ENCODE data around the gene TACC3.

Gene TACC3

DNA sequence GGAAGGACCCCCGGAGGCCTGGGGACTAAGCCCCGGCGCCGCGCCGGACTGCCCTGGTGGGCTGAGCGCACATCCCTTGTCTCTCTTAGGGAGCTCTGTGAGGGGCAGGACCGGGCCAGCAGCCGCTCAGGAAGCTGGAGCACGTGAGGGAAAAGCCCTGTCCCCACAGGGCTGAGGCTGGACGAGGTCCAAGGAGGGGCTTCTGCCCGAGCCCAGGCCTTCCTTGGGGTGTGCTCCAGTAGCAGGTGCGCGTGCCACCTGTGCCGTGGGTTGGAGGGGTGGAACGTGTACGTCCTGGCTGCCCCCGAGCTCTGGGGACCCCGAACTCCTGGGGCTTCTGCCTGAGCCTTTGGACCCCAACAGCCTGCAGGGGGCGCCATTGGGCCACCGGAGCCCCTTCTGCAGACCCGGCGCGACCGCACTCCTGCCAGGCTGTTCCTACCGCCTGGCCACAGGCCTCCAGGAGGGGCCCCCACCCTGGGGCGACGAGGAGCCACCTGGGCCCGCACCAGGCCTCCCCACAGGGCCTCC lies 27.2 kb downstream of the TACC3 start:
- DNase-seq: peak; percentile 95

DNA sequence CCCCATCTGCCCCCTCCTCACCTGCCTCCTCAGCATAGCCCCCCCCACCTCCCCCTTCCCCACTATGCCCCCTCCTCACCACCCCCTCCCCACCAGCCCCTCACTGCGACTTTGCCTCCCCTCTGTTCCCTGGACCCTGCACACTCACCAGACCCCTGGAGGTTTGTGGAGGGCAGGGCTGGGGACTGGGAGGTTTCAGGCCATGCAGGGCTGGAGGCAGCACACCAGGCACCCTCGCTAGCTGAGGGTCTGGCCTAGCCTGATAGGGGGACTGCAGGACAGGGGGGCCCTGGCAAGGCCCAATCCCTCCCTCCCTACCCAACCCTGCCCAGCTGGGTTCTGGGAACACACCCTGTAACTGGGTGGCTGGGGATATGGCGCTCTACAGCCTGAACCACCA lies 28.0 kb downstream of the TACC3 start:
- peak; percentile 67 for DNase-seq

DNA sequence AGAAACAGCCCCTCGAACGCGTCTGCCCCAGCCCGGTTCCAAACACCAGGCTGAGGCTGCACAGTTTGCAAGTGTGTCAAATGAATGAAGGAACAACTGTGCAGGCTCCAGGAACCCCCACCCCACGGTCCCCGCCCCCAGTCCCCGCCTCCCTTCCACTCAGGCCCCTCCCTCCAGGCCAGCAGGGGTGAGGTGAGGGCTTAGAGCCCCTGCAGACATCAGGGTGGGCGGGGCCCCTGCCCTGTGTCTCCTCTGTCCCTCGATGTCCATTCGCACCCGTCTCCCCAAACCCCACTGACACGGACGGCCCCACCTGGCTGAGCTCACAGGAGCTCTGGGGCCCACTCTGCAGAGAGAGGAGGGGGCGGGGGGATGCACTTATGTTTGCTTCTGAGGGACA lies 28.5 kb downstream of the TACC3 start:
- DNase-seq: no peak

DNA sequence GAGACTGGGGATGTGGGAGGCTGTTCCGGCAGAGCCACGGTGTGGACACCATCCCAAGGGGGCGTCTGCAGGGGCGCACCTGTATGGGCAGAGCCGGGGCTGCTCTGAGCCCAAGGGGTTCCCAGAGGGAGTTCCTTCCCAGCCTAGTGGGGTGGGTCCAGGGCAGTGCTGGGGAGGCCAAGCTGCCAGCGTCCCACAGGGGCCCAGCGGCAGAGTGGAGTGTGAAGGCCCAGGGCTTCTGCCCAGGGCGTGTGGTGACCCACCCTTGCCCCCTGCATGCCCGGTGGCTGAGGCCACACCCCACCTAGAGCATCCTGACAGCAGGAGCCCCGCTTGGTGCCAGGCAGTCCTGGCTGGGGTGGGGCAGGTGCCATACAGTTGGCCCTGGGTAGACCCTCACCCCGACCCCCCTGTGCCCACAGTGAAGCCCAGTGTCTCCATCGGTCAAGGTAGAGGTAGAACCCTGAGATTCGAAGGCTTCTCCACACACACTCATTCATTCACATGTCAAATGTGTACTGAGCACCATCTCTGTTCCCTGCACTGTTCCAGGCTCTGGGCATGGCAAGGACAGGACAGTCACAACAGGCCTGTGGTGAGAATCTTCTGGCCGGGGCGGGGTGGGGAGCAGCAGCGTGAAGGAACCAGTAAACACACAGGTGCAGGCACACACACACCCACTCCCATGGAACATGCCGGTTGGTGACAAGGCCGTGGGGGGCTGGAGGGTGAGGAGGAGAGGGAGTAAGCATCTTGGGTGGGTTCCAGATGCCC lies 29.2 kb downstream of the TACC3 start:
- no peak for DNase-seq

DNA sequence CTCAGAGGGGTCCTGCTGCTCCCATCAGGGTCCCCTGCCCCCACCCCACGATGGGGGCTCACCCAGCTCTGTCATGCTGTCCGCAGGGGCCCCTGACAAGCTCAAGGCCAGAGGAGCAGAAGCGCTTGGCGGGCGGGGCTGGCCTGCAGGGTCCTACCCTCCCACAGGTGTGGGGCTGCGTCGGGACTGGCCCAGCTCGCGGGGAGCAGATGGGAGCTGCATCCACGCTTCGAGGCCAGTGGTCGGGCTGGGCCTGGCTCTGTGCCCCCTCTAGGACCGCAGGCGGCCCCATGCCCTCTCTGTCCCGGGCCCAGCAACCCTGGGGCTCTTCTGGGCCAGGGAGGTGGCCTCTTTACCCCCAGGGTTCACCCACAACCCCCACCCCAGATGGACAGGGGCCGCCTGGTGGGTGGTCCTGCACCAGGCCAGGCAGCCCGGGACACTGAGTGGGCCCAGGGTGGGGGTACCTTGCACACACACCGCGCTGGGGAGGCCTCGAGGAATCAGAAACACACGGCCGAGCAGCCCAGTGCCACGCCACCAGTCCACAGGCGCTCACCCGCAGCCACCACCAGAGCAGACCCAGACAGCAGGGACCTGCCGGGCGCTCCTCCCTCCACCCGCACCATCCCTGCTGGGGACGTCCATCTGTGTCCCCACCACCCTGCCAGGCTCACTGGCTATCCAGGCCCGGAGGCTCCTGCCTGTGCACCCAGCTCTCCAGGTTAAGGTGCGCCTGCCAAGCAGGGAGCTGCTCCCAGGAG lies 30.0 kb downstream of the TACC3 start:
- DNase-seq: no peak

DNA sequence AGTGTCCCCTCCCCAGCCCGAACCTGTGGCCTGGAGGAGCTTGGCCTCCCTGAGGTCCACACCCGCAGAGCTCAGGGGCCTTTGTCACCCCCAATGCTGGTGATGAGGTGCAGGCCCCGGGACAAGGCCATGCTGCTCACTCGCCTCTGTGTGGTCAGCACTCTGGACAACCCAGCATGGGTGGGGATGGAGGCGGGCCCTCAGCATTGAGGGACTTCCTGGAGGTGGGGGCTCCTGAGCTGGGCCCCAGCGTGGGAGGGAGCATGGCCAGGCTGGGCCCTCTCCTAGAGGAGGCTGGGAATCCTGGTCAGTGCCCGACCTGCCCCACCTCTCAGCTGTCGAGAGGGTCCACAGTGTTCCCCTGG lies 30.6 kb downstream of the TACC3 start:
- no peak for DNase-seq

DNA sequence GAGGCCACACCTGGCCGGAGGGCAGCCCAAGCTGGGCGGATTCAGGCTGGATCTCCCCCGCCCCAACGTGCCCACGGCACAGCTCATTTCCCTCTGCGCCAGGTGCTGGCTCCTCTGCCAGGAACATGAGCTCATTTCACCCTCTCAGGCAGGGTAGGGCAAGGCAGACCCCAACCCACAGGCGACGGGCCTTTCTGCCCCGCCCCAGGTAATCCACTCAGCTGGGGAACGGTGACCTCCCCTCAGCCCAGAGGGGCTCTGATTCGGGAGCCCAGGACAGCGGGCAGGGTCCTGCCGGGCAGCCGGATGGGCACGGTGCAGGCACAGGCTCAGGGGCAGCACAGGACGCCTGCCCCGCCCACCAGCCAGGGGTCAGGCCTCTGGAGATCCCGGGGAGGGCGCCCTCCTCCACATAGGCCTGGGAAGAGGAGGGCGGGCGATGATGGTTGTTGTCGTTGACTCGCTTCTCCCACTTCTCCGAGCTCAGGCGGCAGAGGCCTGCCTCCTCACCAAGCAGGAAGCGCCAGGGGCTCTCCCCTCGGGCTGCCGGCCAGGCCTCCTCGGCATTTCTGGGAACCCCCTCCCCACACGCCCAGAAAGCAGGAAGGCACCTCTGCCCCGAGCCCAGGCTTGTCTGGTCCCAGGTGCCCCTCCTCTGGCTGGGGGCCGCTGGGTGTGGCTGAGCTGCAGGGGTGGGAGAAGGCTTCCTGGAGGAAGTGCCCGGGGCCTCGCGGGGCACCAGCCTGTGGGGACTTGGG lies 31.1 kb downstream of the TACC3 start:
- DNase-seq: peak; percentile 60

DNA sequence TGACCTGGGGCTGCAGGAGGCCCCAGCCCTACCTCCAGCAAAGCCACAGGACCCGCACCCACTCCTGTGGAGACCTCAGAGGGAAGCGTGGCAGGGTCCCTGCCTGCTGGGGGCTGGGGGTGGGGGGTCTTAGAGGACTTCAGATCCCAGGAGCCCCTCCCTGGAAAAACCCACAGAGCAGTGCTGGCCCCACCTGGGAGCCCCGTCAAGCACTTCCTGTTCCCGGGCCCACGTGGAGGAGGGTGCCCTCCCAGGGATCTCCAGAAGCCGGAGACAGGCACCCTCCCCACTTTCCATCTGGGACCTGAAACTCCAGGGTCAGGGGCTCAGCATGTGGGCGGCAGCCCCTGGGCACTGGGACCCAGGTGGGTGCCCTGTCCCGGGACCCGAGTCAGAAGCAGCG lies 32.0 kb downstream of the TACC3 start:
- no peak for DNase-seq

DNA sequence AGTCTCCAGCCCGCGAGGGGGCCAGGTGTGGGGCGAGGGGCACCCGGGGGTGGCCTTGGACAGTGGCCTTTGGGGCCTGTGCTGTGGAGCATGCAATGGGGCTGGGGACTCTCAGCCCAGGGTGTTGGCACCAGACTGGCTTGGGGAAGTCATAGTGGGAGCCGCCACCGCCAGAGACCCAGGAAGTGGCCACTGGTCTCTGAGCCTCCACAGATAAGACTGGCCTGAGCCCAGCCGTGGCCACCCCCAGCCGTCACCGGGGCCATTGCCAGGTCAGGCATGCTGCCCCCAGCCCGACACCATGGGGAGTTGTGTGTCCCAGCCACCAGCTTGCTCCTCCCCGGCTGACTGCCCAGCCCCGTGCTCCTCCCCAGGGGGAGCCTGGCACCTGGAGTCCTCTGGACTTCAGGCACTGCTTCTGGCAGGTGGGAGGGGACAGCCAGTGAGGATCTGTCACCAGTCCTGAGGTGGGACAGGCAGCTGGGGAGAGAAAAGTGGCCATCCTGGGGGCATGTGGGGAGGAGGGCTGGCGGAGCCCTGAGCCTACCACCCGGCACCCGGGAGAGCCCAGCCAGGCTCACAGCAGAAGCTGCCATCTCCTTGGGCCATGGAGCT lies 32.5 kb downstream of the TACC3 start:
- no peak for DNase-seq

DNA sequence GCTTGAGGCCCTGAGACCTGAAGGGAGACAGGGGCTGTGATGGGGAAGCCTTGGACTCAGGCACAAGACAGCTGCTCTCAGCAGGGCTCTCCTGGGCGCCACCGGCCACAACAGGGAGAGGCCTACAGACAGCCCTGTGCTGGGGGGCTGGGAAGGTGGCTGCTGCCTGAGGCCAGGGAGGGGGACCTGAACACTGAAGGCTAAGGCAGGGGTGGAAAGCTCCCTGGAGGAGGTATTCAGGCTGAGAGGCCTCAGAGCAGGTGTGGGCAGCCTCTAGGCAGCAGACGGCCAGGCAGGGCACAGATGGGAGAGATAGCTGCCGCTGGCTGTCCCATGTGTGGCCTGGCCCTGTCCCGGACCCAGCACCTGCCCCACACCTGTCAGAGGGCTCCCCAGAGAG lies 33.0 kb downstream of the TACC3 start:
- no peak for DNase-seq

DNA sequence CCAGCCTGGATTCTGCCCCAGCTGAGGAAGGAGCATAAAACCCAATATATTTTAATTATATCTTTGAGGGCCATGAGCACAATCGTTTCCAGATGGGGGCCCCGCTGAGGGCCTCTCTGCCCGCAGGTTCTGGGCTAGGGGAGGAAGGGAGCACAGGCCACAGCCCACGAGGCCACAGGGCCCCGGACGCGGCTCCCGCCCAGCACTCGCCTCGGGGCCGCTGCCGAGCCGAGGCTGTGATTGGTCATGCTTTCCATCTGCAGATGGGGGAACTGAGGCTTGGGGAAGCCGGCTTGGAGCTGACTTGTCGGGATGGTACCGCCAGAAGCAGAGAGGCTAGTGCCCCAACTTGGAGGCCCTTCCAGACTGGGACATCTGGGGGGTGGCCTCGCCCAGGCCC lies 34.0 kb downstream of the TACC3 start:
- DNase-seq: no peak

DNA sequence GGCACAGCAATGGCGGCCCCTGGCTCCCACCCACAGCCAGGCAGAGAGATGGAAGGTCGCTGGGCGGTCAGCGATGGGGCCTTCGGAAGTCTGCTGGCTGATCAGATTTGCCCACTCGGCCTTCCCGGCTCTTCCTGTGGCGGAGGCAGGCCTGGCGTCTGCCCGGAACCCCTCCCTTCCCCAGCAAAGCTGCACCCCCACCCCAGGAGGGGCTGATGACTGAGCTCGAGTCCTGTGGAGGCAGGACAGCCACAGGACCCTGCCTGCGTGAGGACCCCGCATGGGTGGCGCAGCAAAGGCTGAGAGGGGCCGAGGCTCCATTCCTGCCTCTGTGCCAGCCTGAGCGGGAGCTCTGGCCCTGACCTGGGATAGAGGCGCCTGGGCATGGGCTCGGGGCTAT lies 34.8 kb downstream of the TACC3 start:
- no peak for DNase-seq

DNA sequence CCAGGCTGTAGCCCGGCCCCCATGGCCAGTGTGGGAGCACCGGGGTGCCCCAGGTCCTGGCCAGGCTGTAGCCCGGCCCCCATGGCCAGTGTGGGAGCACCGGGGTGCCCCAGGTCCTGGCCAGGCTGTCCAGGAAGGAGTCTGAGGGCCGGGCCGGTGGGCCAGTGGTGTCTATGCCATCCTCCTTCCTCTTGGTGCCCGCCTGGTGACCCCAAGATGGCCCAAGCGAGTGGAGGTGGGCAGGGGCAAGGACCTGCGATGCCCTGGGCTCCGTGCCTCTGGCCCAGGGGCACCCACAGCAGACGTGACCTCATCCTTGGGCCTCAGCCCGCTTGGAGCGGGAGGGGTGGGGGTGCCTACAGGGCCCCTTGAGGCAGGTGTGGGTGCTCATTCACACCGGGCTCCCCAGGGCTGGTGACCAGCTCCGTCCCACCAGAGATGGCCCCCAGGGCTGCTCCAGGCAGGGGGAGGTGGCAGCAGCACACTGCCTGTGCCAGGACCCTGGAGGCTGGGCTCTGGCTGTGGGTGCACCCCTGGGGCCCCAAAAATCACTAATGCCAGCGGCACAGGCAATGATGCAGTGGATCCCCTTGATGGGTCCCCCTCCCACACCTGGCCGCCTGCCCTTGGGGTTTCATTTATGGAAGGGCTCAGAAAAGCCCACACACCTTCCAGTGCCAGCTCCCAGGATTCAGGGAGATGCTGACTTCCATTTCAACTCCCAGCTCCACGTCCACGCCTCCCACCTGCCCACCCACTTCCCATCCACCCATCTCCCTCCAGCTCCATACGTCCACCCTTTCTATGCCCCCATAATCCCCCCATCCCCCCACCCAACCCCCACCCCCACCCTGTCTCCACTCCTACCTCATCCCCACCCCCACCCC lies 35.8 kb downstream of the TACC3 start:
- no peak for DNase-seq

DNA sequence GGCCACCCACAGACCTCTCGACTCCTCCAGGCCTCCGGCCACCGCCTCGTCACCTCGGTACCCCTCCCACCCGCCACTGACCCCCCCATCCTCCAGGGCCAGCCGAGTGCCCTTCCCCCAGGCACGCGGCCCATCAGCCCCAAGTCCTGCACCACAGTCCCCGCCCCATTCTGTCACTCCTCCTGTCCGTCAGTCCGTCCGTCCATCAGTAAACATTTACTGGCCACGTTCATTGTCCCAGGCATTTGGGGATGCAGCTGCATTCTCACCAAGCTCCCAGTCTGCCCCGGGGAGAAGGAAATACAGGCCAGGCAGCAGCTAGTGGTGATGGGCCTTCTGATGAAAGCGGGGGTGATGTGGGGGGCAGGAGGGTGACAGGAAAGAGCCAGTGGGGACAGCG lies 36.5 kb downstream of the TACC3 start:
- DNase-seq: no peak

DNA sequence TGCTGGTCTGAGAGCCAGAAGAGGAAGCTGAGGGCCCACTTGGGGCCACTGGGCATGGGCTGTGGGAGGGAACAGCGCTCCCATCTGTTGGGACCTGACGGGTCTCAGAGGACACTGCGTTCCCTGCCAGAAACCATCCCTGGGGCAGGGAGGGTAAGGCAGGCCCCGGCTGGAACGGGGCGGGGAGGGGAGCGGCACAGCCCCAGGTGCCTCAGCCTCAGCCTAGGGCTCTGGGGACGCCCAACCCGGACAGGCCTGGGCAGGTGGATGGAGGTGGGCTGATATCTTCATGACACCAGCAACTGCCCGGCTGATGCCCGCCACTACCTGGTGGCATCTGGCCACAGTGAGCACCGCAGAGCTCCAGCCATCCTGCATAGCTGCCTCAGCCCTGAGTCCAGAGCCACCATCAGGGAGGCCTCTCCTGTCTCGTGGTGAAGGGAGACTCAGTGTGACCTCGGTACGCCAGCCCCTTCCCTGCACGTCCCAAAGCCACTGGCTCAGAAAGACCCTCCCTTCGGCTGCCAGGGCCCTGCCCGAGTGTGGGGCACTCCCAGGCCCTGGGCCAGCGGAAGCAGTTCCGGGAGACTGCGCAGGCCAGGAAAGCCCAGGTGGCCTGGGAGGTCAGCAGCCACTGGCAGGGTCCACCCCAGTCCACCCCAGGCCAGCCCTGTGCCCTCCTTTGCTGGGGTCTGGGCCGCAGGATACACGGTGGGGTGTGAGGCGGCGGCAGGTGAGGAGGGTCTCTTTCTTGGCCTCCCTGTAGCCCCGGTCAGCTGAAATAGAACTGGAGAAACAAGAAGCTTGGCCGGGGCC lies 37.2 kb downstream of the TACC3 start:
- no peak for DNase-seq

DNA sequence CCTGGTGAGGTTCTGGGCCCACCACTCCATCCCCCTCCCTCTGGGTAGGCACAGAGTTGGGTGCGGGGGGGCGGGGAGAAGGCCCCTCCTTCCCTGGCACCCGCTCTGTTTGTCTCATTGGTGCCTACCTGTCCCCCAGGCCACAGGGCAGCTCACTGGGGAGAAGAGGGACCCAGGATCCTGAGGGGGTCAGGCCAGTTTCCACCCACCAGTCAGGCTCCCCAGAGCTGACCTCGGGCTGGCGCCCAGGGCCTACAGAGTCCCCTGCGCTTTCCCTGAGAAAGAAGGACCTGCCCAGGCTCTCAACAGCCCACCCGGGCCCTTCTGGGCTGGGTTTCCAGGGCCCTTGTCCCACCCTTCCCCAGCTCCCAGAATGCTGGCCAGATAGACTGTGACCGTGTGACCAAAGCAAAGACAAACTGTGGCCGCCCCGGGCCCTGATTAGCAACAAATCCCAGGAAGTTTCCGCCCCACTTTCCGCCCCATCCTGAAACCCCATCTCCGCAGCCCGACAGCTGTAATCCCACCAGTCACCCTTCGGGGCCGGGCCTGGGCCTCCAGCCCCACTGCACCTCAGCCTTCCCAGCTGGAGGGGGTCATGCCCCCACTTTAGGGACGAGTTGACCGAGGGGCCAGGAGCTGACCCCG lies 38.0 kb downstream of the TACC3 start:
- no peak for DNase-seq

DNA sequence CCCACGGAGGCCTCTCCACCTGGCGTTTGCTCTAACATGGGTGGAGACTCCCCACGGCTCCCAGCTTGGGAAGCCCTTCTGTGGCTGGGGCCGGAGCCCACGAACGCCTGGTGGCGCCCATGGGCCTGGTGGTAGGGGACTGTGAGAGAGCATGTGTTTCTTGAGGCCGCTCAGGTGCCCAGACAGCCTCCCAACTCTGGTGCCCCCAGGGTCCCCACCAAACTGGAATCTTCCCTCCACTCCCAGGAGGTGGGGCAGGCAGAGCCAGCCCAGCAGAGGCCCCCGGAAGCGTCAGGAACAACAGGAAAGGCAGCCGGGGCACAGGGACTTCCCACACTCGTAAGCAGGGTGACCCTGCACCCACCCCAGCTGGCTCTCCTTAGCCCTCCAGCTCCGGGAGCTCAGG lies 38.5 kb downstream of the TACC3 start:
- DNase-seq: no peak

DNA sequence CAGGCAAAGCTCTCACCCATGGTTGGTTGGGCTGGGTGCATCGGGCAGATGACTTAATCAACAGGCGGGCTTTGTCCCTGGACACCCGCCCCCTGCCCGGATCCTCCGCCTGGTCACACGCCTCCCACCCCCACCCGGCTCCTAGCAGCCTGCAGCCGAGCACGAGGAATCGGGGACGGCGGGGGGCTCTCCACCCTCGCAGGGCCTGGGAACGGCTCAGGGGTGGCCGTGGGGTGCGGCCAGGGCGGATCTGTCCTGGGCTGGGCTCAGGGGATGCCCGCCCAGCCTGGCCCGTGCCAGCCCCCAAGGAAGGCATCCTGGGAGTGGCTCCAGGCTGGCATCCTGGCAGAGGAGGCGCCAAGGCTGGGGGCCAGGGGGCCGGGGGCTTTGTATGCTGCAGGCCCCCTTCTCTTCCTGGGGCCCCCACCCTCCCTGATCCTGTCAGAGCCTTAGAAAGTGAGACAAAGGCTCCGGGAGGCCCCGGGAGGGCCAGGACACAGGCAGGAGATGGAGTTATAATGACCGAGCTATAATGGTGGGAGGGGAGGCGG lies 39.3 kb downstream of the TACC3 start:
- DNase-seq: no peak

DNA sequence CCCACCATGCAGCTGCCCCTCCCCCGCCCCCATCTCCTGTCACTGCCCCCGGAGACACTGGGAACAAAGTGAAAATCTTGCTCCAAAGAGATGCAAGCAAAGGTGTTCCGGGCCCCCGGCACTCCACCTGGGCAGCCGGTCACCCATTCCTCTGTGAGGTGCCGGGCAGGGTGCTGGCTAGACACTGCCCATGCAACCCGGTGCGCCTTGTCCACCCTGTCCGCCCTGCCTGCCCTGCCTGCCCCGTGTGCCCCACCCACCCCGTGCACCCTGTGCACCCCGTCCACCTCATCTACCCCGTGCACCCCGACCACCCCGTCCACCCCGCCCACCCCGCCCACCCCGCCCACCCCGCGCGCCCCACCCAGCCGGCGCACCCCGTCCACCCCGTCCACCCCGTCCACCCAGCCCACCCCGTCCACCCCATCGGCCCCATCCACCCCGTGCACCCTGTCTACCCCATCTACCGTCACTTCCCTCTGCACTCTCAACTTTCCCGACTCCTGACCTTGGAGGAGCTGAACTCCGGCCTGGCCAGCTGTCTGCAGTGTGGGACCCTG lies 39.9 kb downstream of the TACC3 start:
- DNase-seq: no peak
